GM12878 (cell line): ENCODE measurements around the gene EEPD1. TPM values are rescaled to one million over a fixed set of nuclear protein-coding genes. Genes with fewer than 3 reads are reported as not detected.

Source experiments
- ATAC-seq: fragments of 200-7000 bp; cut with Tn5 transposase; 3 replicates; pipeline ENCODE4 v1.9.1; 2020; ENCODE audit warnings: mild to moderate bottlenecking, moderate library complexity
- BruUV-seq: library from RNA; stranded (reverse); fragments of 400-500 nt; replicated peaks from 2 replicates; lab custom pipeline; 2021; lab: Mats Ljungman, UMichigan
- CTCF ChIA-PET: fragments of 300-600 bp; sonication (Branson Sonifier 250); formaldehyde crosslinking; extraction: SDS; loops from one replicate; lab custom pipeline; 2021; ENCODE audit warnings: inconsistent platforms; lab: Yijun Ruan, JAX
- POLR2A ChIA-PET: fragments of 350-600 bp; formaldehyde crosslinking; extraction: SDS; loops from one replicate; lab custom pipeline; 2021; ENCODE audit warnings: inconsistent platforms; lab: Charles Lee
- RAD21 ChIA-PET: fragments of 300-600 bp; sonication (Branson Sonifier 250); formaldehyde crosslinking; loops from one replicate; lab custom pipeline; 2023; ENCODE audit warnings: antibody characterized with exemption; ENCODE audit not compliant: unreplicated experiment; lab: Charles Lee
- SMC1A ChIA-PET: fragments of 300-600 bp; sonication (Branson Sonifier 250); formaldehyde crosslinking; loops from one replicate; lab custom pipeline; 2023; ENCODE audit not compliant: unreplicated experiment, uncharacterized antibody; lab: Charles Lee
- DNase-seq: peaks from one replicate; pipeline ENCODE4 v3.0.0-alpha.2; 2011; ENCODE audit warnings: low read depth, low spot score
- FAIRE-seq: peaks from 3 replicates; lab custom pipeline; 2011; peaks lifted over from hg19 to GRCh38; lab: Jason Lieb, UNC
- H2AFZ ChIP-seq: 2 replicates; pipeline ENCODE4 v1.6.0; 2011; ENCODE audit warnings: low read depth, low read length, control low read depth; ENCODE audit not compliant: control insufficient read depth
- H3K27ac ChIP-seq: 2 replicates; pipeline ENCODE4 v1.5.1; 2011; ENCODE audit warnings: control low read depth; ENCODE audit not compliant: control insufficient read depth, insufficient read depth
- H3K27me3 ChIP-seq, 2 experiments: replicated peaks in 1 of 2; 2 replicates each; pipeline versions ENCODE4 v1.6.0 to v1.6.1; 2011; ENCODE audit warnings: low read length in 1 of 2; ENCODE audit not compliant: control insufficient read depth in 2 of 2, insufficient read depth in 2 of 2
- H3K36me3 ChIP-seq, 2 experiments: 2 replicates each; pipeline ENCODE4 v1.5.1; 2011; ENCODE audit warnings: low read length in 1 of 2; ENCODE audit not compliant: control insufficient read depth in 2 of 2, insufficient read depth in 2 of 2
- H3K4me1 ChIP-seq: 2 replicates; pipeline ENCODE4 v1.6.1; 2011; ENCODE audit warnings: mild to moderate bottlenecking, low read length, moderate library complexity, mixed read lengths; ENCODE audit not compliant: control insufficient read depth, insufficient read depth
- H3K4me2 ChIP-seq: 2 replicates; pipeline ENCODE4 v1.6.0; 2011; ENCODE audit warnings: control low read depth; ENCODE audit not compliant: control insufficient read depth, insufficient read depth
- H3K4me3 ChIP-seq: fragments of 200-600 bp; sonication (generic); 2 replicates; pipeline ENCODE4 v1.5.1; 2016
- H3K79me2 ChIP-seq: 2 replicates; pipeline ENCODE4 v1.6.0; 2011; ENCODE audit warnings: low read length; ENCODE audit not compliant: control insufficient read depth, insufficient read depth
- H3K9ac ChIP-seq: 2 replicates; pipeline ENCODE4 v1.8.0; 2011; ENCODE audit warnings: low read length, control low read depth, mixed read lengths; ENCODE audit not compliant: control insufficient read depth, insufficient read depth
- H3K9me3 ChIP-seq: replicated peaks from 3 replicates; pipeline ENCODE4 v1.5.1; 2011; ENCODE audit warnings: mild to moderate bottlenecking, low read length; ENCODE audit not compliant: control insufficient read depth, insufficient read depth
- H4K20me1 ChIP-seq: 2 replicates; pipeline ENCODE4 v1.6.0; 2011; ENCODE audit not compliant: control insufficient read depth, insufficient read depth
- BCL11A ChIP-seq: IDR thresholded peaks from 2 replicates; pipeline ENCODE4 v1.6.1; 2011; ENCODE audit warnings: low read depth, low read length
- EED ChIP-seq: sonication (generic); IDR thresholded peaks from 2 replicates; pipeline ENCODE4 v1.6.1; 2016; ENCODE audit warnings: antibody characterized with exemption, low read depth
- MEF2A ChIP-seq: IDR thresholded peaks from 2 replicates; pipeline ENCODE4 v1.6.1; 2011; ENCODE audit warnings: low read depth, mild to moderate bottlenecking, low read length, moderate library complexity; ENCODE audit not compliant: insufficient read depth
- NFIC ChIP-seq: IDR thresholded peaks from 2 replicates; pipeline ENCODE4 v1.6.1; 2012; ENCODE audit warnings: low read depth, mild to moderate bottlenecking, inconsistent platforms, low read length, moderate library complexity
- NFXL1 ChIP-seq: fragments of 450-650 bp; IDR thresholded peaks from 2 replicates; pipeline ENCODE4 v1.6.1; 2017; ENCODE audit warnings: antibody characterized with exemption, mild to moderate bottlenecking, borderline replicate concordance
- SIN3A ChIP-seq: IDR thresholded peaks from 2 replicates; pipeline ENCODE4 v1.6.1; 2012; ENCODE audit warnings: low read depth, low read length, improper control_type of control experiment
- SMAD1 ChIP-seq: fragments of 450-650 bp; IDR thresholded peaks from 2 replicates; pipeline ENCODE4 v1.6.1; 2018; ENCODE audit warnings: mild to moderate bottlenecking, low read depth; ENCODE audit not compliant: partially characterized antibody
- SUZ12 ChIP-seq: fragments of 200-600 bp; sonication (generic); IDR thresholded peaks from one replicate; pipeline ENCODE4 v1.6.1; 2018; ENCODE audit warnings: antibody characterized with exemption, mild to moderate bottlenecking; ENCODE audit not compliant: unreplicated experiment
- TCF3 ChIP-seq: IDR thresholded peaks from 2 replicates; pipeline ENCODE4 v1.6.1; 2012; ENCODE audit warnings: low read depth, mild to moderate bottlenecking, low read length, borderline replicate concordance; ENCODE audit not compliant: insufficient read depth
- ZBTB11 ChIP-seq: fragments of 450-650 bp; formaldehyde crosslinking; IDR thresholded peaks from 2 replicates; pipeline ENCODE4 v1.5.0; 2022; ENCODE audit warnings: mild to moderate bottlenecking, missing genetic modification characterization
- ZNF274 ChIP-seq: IDR thresholded peaks from one replicate; pipeline ENCODE4 v1.8.0; 2011; ENCODE audit not compliant: insufficient read length, insufficient read depth
- WGBS: methylation state at CpG from one replicate; pipeline ENCODE4 v1.1.6; 2016; ENCODE audit warnings: low lambda C conversion rate; ENCODE audit not compliant: insufficient replicate concordance, insufficient coverage; ENCODE audit errors: missing lambda C conversion rate; 5-methylcytosine and 5-hydroxymethylcytosine counted together
- in situ Hi-C: fragments of 300-500 bp; cut with MboI; formaldehyde crosslinking; loops from 9 replicates; pipeline ENCODE4 v1.14.3; 2018; ENCODE audit warnings: mixed read lengths
- intact Hi-C: fragments of 100-400 bp; cut with micrococcal nuclease; formaldehyde crosslinking; loops from one replicate; pipeline ENCODE4 v1.14.2; 2022; ENCODE audit not compliant: unreplicated experiment
- polyA plus RNA-seq, 11 experiments: library from polyadenylated mRNA; depleted of rRNA in 4 of 11; unstranded in 6 of 11; stranded (reverse) in 5 of 11; fragments of >200 nt; fragmentation: Nextera tagmentation in 4 of 11; fragmentation: Illumina TruSeq in 1 of 11; extraction: Ambion mirVana in 4 of 11; extraction: Trizol in 1 of 11; gene quantifications; 1 replicate in 1 of 11; 2 replicates in 10 of 11; pipeline versions ENCODE4 v1.2.1 to v1.2.3, GENCODE V29; 2011 to 2016; ENCODE audit warnings: inconsistent platforms in 2 of 11, missing spikeins in 2 of 11, low read depth in 1 of 11
- total RNA-seq, 4 experiments: library from RNA; depleted of rRNA in 3 of 4; stranded (reverse); fragments of >200 nt in 3 of 4; fragmentation: Illumina TruSeq in 1 of 4; extraction: Trizol in 1 of 4; gene quantifications; 2 replicates each; pipeline versions ENCODE4 v1.2.1 to v1.2.3, GENCODE V29; 2013 to 2021
- TF ChIP-seq, protein P1 (sequence below), 3 experiments: IDR thresholded peaks in 2 of 3; conservative IDR thresholded peaks in 1 of 3; 2 replicates each; pipeline ENCODE4 v1.5.1; 2011; ENCODE audit warnings: low read depth in 3 of 3, low read length in 3 of 3, mild to moderate bottlenecking in 3 of 3, control low read depth in 2 of 3, moderate library complexity in 2 of 3, inconsistent platforms in 1 of 3, mixed read lengths in 1 of 3; ENCODE audit not compliant: control insufficient read depth in 2 of 3, insufficient read depth in 1 of 3; ENCODE audit errors: extremely low read depth in 1 of 3

Gene EEPD1
- total and polyA plus RNA-seq, 10 of the 15 experiments (the other 5 are each of a cell fraction or from before 2014, with no cell fraction given): 0.24 to 2.8 (median 0.86) TPM; not detected in 1

GRCh38 chr7:36262309-36263094, 109.4 kb downstream of the EEPD1 start:
- CTCF ChIA-PET: interaction anchor here (0.6 to 2.9 kb wide), 8 partner anchors 11 to 94 kb away, joined by 3 to 18 read pairs (median 6); no protein-coding TSS in a partner anchor
- Histone ChIP-seq H3K27ac (no peak overlapping the region), H3K4me3 (no peak overlapping the region), H3K9me3 (no peaks in the 10 kb centered on the region), H3K4me1 (peaks cover 22% of the 10 kb centered on the region), H3K36me3 (no peaks in the 10 kb centered on the region), H3K4me2 (no peak overlapping the region), H3K79me2 (no peaks in the 10 kb centered on the region), H4K20me1 (no peaks in the 10 kb centered on the region), H3K27me3 (no peaks in the 10 kb centered on the region), H2AFZ (no peak overlapping the region), H3K9ac (no peak overlapping the region)
- BruUV-seq: no TSS peak
- WGBS: 75% methylated on average over 5 of the region's 5 CpGs
- SMC1A ChIA-PET: interaction anchor here (0.7 to 8.7 kb wide), 9 partner anchors 9 to 146 kb away, joined by 3 to 92 read pairs (median 9); no protein-coding TSS in a partner anchor
- RAD21 ChIA-PET: interaction anchor here (0.8 to 4.1 kb wide), 7 partner anchors 11 to 106 kb away, joined by 3 to 62 read pairs (median 10); no protein-coding TSS in a partner anchor
- POLR2A ChIA-PET: interaction anchor here (0.6 to 2.0 kb wide), 6 partner anchors 9 to 79 kb away, joined by 3 to 6 read pairs (median 3); no protein-coding TSS in a partner anchor
- DNase-seq (no peak), FAIRE-seq (no peak), ATAC-seq (no peak)
- intact Hi-C loops (loop anchor here (5.0 kb wide), 1 partner anchor 70 kb away; no protein-coding TSS in a partner anchor), in situ Hi-C loops (no loop called here)
- TF ChIP-seq, protein P1, sequence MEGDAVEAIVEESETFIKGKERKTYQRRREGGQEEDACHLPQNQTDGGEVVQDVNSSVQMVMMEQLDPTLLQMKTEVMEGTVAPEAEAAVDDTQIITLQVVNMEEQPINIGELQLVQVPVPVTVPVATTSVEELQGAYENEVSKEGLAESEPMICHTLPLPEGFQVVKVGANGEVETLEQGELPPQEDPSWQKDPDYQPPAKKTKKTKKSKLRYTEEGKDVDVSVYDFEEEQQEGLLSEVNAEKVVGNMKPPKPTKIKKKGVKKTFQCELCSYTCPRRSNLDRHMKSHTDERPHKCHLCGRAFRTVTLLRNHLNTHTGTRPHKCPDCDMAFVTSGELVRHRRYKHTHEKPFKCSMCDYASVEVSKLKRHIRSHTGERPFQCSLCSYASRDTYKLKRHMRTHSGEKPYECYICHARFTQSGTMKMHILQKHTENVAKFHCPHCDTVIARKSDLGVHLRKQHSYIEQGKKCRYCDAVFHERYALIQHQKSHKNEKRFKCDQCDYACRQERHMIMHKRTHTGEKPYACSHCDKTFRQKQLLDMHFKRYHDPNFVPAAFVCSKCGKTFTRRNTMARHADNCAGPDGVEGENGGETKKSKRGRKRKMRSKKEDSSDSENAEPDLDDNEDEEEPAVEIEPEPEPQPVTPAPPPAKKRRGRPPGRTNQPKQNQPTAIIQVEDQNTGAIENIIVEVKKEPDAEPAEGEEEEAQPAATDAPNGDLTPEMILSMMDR (IDR thresholded peaks at IDR 0.05 in 2 of 3, conservative IDR thresholded peaks at IDR 0.05 in 1 of 3; ENCODE audit: control insufficient read depth in 2 of 3, extremely low read depth in 1 of 3, insufficient read depth in 1 of 3, low read depth in 3 of 3, low read length in 3 of 3): no peak
- TF ChIP-seq SUZ12 (no peak), ZNF274 (no peak), MEF2A (no peak), SMAD1 (no peak), NFIC (no peak), SIN3A (no peak), EED (no peak), NFXL1 (no peak), TCF3 (no peak), ZBTB11 (CRISPR knock-in tag) (no peak), BCL11A (no peak)
